Stimulated activated CD4-positive, alpha-beta T cell treated with anti-CD3 and anti-CD28 coated beads, Interleukin-1b, Interleukin-23, amount 100 ng/mL, for 1 hour (primary cell): Measurements from ENCODE around the gene C10orf105.

ENCODE experiments used
- DNase-seq, 2 donors: peaks; one replicate each; pipeline ENCODE4 v3.0.0-alpha.2; 2020; ENCODE audit warnings: low read depth in 2 of 2

C10orf105 gene, protein sequence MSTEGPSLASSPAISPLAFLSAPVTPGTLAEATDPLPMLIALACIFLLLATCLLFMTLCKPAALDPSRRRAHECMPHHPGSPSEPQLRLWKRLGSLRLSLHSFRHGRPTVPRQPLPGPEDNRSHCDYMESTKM

DNA sequence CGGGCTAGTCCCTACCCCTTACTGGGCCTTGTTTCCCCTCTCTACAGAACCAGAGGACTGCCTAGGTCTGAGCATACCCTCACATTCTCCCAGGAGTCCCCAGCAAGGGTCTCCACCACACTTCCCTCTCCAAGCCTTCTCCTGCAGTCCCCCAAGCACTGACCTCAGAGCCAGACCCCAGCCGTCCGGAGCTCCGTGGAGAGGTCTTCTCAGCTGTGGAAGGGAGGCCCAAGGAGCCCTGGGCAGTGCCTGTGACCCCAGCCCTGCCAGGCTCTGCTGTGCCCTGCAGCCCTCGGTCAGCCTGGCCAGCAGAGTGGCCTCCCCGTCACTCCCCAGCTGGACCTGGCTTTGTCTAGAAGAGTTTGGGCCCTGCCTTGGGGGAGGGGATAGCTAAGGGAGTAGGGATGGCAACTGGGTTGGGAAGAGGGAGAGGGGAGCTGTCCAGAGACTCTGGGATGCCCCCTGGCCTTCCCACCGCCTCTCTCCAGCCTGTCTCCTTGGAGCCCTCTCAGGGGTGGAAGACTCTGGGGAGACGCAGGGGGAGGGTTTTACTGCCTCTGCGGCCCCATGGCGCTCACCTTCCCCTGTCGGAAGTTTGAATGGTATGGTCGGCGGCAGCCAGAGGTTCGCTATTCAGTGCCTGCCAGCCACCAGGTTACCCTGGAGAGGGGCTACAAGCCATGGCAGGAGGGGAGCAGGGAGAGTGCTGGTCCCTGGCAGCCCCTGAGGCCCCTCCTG, at the start of gene C10orf105:
Gene C10orf105, minus strand, starts transcription at position 315 of the 738 bp plus-strand sequence. CDS start 3,441 bp downstream, outside the sequence.
- no peak for DNase-seq

DNA sequence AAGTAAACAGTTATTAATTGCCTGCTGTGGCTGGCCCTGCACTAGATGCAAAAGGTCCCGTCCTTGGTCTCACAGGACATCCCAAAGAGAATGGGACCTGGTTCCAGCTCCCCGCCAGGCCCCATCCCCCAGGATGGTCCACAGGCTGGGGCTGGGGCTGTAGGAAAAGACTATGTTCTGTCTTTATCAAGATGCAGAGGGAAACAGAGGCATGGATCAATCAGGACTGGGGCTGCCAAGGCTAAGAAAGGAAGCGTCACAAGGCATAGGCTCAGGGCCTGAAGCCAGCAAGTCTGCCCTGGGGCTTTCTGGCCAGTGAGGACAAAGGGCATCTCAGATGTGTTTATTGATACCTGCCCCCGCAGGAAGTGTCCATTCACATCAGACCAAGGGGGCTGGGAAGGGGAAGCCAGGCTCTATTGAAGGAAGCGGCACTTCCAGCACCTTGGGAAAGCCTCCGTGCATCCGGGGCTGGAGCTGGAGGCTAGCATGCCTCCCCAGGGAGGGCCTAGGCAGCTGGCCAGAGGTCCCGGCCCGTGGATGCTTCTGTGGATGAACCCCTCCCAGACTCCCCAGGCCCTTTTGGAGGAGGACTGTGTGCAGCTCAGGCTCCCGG, 48.0 kb upstream of the C10orf105 start:
- no peak for DNase-seq

DNA sequence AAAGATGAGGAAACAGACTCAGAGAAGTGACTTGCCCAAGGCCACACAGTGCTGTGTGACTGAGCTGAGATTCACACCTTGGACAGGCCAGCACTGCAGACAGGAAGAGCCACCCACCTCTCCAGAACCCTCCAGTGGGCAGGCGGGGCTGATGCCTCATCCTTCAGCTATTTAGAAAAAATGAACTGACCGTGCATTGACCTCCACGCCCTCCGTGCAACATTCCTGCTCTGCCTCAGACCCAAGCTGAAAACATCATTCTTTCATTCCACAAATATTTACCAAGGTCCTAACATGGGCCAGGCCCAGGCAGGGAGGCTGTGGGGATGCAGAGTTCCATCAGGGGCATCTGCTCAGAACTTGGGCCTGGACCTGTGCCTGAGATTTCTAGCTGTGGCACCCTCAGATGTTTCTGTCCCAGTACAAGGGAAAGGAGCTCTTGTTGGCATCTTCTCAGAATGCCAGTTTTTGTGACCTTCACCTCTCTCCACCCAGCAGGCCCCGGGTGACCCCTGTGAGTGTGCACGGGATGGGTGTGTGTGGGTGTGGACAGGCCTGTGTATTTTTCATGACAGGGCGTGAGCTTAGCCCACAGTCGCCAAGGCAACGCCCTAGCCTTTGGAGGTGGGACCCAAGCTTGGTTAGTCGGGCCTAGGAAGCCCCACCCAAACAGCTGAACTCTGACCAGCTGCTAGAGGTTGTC, 47.3 kb upstream of the C10orf105 start:
- no peak for DNase-seq

DNA sequence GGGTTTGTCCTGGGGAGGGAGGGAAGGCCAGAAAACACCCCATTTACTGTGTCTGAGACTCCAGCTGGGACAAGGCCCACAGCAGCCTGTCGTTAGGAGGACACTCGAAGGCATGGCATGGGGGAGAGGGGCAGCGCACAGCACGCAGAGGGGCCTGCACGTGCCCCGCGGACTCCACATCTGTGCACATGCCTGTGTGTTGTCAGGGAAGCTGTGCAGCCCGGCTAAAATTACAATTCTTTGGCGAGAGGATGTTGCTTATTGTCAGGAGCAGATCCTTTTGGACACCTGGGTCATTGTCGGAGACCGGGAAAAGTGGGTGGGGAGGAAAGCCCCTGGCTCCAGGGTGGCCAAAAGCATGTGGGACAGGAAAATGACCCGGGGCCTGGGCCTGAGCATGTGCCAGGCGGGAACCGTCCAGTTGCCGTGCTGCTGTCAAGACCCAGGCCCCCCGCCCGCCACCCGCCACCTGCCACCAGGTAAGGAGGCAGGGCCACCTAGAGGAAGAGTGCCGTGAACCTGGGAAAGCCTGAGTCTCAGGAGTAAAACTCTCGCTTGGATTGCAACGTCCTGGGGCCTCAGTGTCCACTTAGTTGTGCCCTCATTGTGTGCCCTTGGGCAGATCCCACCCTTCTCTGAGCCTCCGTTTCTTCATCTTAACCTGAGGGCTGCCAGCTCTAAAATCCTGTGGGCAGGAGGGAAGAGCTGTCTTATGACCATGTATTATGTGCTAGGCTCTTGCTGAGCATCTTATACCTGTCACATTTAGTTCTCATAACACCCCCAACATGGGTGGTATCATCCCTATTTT, 46.5 kb upstream of the C10orf105 start:
- DNase-seq = no peak

DNA sequence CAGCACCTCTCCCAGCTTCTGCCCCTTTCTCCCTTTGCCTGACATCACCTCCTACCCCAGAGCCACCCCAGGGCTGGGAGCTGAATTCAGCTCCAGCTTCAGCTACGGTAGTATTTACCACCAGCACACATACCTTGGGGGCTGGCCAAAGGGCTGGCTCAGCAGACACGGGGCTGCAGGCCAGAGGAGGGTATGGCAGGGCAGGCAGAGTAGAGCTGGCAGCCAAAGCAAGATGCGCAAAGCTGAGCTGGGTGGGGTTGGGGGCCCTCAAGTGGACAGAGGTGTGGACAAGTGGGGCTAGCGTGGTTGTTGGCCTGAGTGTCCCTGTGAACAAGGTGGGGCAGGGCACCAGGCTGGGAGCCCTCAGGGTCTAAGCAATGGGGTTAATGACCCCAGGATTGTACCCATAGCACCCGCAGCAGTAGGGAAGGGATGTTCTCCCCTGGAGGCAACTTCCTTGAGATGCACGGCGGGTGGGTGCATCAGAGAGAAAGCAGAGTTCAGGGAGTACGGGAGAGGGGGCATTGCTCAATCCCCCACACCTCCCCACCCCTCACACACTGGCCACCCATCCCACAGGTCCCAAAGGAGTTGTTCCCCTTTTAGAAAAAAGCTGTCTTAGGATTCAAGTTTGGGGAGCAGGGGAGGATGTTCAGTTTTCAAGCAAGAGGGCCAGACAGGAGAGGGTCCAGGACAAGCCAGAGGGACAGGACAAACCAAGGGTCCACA, 45.8 kb upstream of the C10orf105 start:
- no peak for DNase-seq

DNA sequence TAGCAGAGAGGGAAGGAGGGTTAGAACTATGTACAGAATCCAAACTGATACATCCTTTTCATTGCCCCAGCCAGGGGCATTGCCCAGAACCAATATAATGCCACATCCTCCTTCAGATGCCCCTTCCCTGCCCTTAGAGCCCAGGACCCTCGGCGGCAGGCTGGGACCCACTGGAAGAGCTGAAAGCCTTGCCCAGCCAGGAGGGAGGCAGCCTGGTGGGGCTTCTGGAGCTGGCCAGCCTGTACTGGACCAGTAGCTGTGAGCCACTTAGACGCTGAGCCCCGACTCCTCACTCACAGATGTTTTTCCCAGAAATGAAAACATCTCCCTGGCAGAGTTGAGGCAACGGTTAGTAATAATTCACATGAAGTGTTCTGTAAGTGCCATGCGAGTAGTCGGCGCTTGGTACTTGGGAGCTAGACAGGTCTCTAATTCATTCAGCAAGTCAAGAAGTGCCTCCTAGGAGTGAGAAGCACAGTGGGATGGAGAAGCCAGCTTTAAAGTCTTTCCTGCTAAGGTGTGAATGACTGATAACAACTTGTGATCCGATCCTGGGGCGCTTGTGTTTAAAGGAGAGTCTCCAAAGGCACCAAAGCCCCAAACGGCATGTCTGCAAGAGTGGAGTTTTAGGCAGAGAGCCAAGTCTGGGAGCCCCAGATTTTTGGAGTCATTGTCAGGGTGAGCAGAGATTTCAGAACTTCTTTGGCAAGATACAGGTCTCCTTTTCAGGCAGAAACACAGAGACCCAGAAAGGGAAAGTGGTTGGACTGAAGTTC, 44.0 kb upstream of the C10orf105 start:
- DNase-seq = no peak

DNA sequence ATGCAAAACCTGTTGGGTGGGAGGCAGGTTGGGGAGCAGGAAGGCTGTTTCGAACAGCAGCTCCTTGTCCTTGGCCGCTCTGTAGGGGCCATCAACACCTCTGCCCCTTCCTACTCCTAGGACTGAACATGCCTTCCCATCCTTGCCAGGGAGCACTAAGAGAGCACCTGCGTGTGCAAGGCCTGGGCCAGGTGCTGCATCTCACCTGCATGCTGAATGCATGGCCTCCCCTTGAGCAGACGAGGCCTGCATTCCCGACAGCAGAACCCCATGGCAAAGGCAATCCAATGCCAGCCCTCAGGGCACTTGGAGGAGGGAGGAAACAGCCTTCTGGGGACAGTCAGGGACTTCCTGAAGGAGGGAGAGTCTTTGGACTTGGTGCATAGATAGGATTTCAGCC, 42.7 kb upstream of the C10orf105 start:
- no peak for DNase-seq

DNA sequence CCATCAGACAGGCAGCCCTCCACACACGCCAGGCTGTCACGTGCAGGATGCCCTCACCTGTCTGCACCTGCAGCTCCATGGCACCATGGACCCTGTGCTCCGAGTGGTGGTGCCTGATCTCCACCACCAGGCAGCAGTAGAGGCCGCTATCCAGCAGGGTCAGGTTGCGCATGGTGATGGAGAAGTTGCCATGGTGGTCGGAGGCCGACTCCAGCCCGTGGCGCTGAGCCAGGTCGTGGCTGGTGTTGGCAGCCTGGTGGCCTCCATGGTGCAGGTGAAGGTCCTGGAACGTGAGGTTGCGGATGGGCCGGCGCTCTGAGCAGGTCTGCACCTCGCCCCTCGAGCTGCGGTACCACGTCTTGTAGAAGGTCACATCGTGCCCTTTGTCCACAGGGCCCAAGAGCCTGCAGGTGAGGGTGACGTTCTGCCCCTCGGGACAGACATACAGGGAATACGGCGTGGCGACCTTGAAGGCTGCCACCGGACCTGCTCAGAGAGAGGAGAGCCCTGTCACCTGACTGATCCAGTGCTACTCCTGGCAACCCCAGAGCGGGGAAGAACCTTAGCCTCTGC, 42.0 kb upstream of the C10orf105 start:
- DNase-seq = no peak

DNA sequence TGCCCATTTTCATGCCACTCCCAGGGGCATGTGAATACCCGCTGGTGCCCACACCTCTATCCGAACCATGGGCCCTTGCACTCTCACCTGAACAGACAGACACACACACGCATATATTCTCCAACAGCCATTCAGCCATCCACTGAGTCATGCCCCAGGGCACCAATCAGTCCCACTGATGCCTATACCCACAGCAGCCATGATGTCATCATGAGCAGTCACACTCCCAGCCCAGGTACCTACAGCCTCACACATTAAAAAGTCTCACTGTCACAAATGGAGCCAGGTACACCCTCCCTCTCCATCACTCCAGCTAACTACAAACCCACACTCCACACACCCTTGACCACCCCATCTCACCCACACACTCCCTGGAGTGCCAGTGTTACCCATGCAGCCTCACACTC, 41.5 kb upstream of the C10orf105 start:
- no peak for DNase-seq

DNA sequence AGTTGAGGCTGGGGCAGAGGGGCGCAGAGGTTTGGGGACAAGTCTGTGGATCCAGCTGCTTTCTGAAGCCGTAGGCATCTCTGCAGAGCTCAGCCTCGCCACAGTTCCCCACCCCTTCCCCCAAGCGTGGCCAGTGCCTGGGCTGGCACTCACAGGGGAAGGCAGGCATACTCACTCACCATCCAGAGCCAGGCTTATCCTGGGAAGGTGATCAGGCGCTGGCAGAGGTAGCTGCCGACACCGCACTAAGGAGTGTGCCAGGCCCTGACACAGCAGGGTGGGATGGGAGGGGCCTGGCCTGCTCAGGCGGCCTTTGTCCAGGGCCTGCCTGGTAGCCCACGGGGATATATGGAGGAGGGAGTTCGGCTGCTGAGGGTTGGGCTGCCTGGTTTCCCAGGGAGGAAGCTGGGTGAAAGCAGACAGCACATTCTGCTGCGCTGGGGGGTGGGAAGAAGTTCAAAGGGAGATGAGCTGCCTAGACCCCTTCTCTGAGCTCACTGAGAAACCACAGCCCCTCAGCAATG, 37.9 kb upstream of the C10orf105 start:
- DNase-seq = no peak

DNA sequence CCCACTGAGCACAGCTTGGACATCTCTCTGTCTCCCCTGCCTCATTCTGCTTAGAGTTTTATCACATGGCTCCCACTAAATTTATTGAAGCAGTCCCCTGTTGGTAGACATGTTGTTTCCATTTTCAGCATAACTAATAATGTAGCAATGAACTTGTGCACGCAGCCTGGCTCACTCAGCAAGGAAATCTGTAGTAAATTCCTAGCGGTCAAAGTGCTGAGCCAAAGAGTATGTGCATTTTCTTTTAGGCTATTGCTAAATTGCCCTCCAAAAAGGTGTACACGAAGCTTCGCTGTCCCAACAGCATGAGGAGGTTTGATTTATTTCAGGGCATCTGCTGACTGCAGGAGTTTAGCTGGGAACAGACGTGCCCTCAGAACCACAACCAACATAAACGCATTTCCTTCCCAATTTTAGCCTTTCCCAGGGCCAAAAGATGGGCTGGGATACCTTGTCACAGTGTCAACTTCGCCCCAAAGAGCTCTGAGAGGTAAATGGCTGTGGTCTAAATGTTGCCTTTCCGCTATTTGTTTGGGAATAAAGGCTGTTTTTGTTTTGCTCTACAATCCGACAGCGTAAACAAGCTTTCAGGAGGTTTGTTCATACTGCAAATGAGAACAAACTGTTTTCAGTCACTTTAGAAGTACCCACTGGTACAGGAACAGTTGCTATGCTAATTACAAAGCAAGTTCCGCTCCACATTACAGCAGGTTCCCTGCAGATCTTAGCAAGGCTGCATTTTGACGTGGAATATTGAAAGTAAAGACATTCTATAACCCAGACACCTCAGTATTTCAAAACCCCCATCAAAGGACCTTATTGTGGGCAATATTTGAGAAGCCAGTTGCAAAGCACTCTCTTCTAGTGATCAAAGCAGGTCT, 37.0 kb upstream of the C10orf105 start:
- DNase-seq = no peak

DNA sequence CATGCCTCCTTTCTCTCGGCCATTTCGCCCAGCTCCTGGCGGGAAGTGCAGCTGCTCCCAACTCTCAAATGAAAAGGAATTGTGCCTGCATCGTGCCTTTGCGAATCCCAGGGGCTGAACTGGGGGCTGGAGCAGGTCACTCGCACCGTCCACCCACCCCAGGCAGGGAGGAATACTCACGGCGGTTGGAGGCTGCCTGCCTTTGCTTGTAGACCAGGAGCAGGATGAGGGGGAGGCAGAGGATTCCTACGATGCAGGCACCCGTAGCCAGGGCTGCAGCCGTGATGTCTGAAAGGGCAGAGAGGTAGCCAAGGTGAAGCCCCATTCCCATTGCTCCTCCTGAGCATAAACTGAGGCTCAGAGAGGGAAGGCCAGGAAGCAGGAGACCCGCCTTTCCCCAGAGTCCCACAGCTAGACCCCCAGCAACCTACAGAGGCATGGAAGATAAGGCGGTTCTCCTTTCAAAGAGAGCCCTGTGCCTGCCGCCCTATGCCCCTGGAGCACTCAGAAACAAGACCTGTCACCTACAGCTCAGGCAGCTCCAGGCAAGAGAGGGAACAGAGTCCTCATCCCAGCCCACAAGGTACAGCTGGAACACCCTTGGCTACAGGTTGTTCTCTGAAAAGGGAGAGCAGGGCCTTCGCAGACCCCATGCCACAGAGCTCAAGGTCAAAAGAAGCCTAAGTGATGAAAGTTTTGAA, 35.8 kb upstream of the C10orf105 start:
- DNase-seq = no peak

DNA sequence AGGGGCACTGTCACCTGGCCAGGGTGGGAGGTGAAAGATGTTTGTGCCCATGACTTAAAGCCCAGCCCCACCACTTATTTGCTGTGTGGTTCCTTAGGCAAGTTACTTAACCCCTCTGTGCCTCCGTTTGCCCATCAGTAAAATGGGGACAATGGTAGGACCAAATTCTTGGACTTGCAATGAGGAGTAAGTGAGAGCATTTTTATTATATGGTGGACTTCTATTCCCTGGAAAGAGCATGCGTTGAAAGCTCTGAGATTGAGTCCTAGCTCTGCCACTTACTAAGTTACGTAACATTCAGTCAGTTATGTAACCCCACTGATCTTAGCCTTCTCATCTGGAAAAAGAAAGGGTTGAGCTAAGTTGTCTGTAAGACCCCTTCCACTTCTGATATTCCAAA, 35.0 kb upstream of the C10orf105 start:
- no peak for DNase-seq

DNA sequence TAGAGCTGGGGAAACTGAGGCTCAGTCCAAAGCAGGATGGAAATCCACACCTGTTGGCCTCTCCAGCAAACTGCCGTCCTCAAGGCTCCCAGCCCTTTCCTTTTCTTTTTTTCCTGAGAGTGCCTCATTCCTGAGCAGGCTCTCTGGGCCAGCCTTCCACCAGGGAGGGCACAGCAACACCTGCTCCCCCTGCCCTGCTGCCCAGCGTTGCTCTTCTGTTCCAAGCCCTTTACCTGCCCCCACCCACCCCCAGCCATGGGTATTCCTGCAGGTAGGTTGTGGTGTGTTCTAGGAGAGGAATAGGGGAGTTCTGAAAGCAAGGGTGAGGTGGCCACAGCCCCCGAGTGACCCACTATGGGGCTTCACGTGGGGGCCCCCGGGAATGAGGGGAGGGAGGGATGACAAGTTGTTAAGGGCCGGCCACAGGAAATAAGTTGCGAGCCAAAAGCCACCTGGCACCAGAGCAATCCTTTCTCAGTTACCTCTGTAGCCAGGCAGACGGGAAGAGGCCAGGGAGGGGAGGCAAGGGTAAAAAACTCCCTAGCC, 34.5 kb upstream of the C10orf105 start:
- no peak for DNase-seq

DNA sequence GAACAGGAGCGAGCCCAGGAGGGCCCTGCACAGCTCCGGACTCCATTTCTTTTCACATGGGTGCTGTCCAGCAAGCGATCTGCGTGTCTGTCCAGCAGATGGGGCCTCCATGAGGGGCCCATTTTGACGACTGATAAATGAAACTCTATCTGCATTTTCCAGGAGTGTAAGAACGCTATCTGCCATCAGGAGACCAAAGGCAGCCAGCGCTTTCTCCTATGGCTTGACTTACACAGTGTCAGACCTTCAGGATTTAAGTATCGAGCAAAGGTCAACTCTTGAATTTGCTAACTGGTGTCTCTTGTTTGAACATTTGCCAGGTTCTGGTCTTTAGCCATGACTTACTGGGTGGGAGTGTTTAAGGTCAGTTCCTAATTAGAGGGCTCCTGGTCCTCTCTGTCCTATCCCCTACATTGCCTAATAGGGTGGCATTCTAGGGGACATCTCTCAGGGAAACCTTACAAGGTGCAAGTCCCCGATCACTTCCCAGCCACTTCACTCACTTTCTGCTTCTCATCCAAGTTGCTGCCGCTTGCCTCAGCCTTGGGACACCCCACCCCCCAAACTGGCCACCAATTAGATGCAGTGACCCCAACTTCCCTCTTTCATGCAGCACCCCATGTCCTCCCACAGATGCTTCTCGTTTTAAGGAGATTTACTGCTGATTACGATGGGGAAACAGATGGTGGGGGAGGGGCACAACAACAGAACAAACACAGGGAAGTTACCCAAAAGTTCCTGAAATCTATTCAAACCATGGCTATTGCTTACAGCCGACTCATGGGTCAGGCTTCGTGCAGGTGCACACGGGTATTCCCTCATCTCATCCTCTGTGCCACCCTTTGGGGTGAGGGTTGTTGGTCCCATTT, 33.7 kb upstream of the C10orf105 start:
- no peak for DNase-seq

DNA sequence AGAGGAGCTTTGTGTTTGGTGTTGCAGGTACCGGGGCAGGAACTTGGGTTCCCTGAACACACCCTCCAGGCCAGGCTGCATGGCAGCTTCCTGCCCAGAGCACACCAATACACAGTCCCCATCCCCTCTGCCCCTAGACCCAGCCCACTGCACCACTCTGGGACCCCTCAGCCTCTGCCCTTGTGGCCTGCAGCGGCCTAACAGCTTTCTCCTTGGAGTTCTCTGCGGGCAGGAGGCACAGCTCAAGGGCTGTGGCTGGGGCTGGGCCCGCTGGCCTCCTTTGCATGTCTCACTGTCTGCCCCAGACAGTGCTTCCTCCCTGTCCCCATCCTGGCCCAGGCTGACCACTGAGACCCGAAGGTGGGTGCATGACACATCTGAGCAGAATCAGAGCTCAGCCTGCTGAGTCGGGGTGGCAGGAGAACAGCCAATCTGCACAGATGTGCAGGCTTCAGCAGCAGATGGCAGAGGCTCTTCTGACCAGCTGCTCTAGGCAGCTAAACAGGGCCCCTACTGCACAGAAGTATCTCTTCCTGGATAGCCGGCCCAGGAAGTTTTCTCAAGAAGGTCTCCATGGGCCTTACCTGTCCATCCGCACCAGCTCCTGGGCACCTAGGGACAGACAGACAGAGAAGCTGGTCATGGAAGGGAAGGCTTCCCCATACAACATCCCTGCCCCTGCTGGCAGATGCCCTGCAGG, 33.0 kb upstream of the C10orf105 start:
- no peak for DNase-seq
